H9 (cell line): Measurements from ENCODE around the gene NR1H2. TPM values are rescaled to one million over a fixed set of nuclear protein-coding genes. Genes with fewer than 3 reads are reported as not detected.

Source experiments
- DNase-seq: peaks from one replicate; pipeline ENCODE4 v3.0.0-alpha.2; 2017
- H2AFZ ChIP-seq: one replicate; pipeline ENCODE4 v1.6.1; 2013; ENCODE audit warnings: mild to moderate bottlenecking, low read length, control low read depth, moderate library complexity
- H2AK5ac ChIP-seq: 2 replicates; pipeline ENCODE4 v1.6.1; 2013; ENCODE audit warnings: low read length, control low read depth, mixed read lengths; ENCODE audit not compliant: insufficient read length
- H2BK120ac ChIP-seq: one replicate; pipeline ENCODE4 v1.6.1; 2013; ENCODE audit warnings: low read depth, mild to moderate bottlenecking, low read length, control low read depth, inconsistent platforms; ENCODE audit not compliant: poor library complexity, severe bottlenecking
- H2BK12ac ChIP-seq: 2 replicates; pipeline ENCODE4 v1.6.1; 2013; ENCODE audit warnings: low read length, control low read depth, mixed read lengths, low read depth; ENCODE audit not compliant: insufficient read length
- H2BK15ac ChIP-seq: 2 replicates; pipeline ENCODE4 v1.6.1; 2013; ENCODE audit warnings: low read depth, low read length, control low read depth
- H2BK20ac ChIP-seq: one replicate; pipeline ENCODE4 v1.6.1; 2013; ENCODE audit warnings: low read depth, mild to moderate bottlenecking, low read length, control low read depth, inconsistent platforms; ENCODE audit not compliant: poor library complexity, severe bottlenecking
- H2BK5ac ChIP-seq: 2 replicates; pipeline ENCODE4 v1.6.1; 2013; ENCODE audit warnings: low read length, control low read depth, mixed read lengths; ENCODE audit not compliant: insufficient read length
- H3K14ac ChIP-seq: 2 replicates; pipeline ENCODE4 v1.6.1; 2013; ENCODE audit warnings: low read length, control low read depth; ENCODE audit not compliant: insufficient read depth
- H3K18ac ChIP-seq: 2 replicates; pipeline ENCODE4 v1.6.1; 2013; ENCODE audit warnings: low read depth, mild to moderate bottlenecking, mixed read lengths, low read length, control low read depth; ENCODE audit not compliant: insufficient read length
- H3K23ac ChIP-seq: 2 replicates; pipeline ENCODE4 v1.6.1; 2013; ENCODE audit warnings: low read length, control low read depth, mixed read lengths, low read depth; ENCODE audit not compliant: insufficient read length
- H3K23me2 ChIP-seq: 2 replicates; pipeline ENCODE4 v1.6.1; 2013; ENCODE audit warnings: low read depth, mild to moderate bottlenecking, mixed read lengths, low read length, control low read depth; ENCODE audit not compliant: insufficient read length, poor library complexity, severe bottlenecking
- H3K27ac ChIP-seq: 2 replicates; pipeline ENCODE4 v1.5.1; 2013; ENCODE audit warnings: low read length, control low read depth, mixed read lengths, low read depth; ENCODE audit not compliant: insufficient read length
- H3K27me3 ChIP-seq: 2 replicates; pipeline ENCODE4 v1.6.1; 2013; ENCODE audit warnings: low read length, control low read depth, inconsistent platforms; ENCODE audit not compliant: insufficient read depth
- H3K4ac ChIP-seq: 2 replicates; pipeline ENCODE4 v1.6.1; 2013; ENCODE audit warnings: low read depth, mild to moderate bottlenecking, control low read depth, inconsistent platforms, low read length, moderate library complexity
- H3K4me1 ChIP-seq: 2 replicates; pipeline ENCODE4 v1.6.1; 2013; ENCODE audit warnings: low read length, control low read depth, inconsistent platforms; ENCODE audit not compliant: insufficient read depth
- H3K4me2 ChIP-seq: 2 replicates; pipeline ENCODE4 v1.6.1; 2013; ENCODE audit warnings: low read length, control low read depth, mixed read lengths; ENCODE audit not compliant: insufficient read length, insufficient read depth
- H3K56ac ChIP-seq: 2 replicates; pipeline ENCODE4 v1.6.1; 2013; ENCODE audit warnings: low read depth, mild to moderate bottlenecking, mixed read lengths, low read length, control low read depth; ENCODE audit not compliant: insufficient read length
- H3K79me1 ChIP-seq: 2 replicates; pipeline ENCODE4 v1.6.1; 2013; ENCODE audit warnings: low read depth, mild to moderate bottlenecking, moderate library complexity, low read length, control low read depth, inconsistent platforms; ENCODE audit not compliant: insufficient read depth, poor library complexity, severe bottlenecking
- H3K79me2 ChIP-seq: 2 replicates; pipeline ENCODE4 v1.6.1; 2013; ENCODE audit warnings: low read length, control low read depth, inconsistent platforms; ENCODE audit not compliant: insufficient read depth
- H3K9ac ChIP-seq: 2 replicates; pipeline ENCODE4 v1.6.1; 2013; ENCODE audit warnings: low read length, control low read depth, mixed read lengths; ENCODE audit not compliant: insufficient read length; ENCODE audit errors: extremely low read depth
- H3K9me3 ChIP-seq: one replicate; pipeline ENCODE4 v1.6.1; 2013; ENCODE audit warnings: low read depth, low read length, inconsistent platforms; ENCODE audit not compliant: control insufficient read depth
- H3T11ph ChIP-seq: one replicate; pipeline ENCODE4 v1.6.1; 2013; ENCODE audit warnings: mild to moderate bottlenecking, low read length, control low read depth, inconsistent platforms
- H4K20me1 ChIP-seq: one replicate; pipeline ENCODE4 v1.6.1; 2013; ENCODE audit not compliant: control insufficient read depth, insufficient read length, insufficient read depth
- H4K5ac ChIP-seq: 2 replicates; pipeline ENCODE4 v1.6.1; 2013; ENCODE audit warnings: low read depth, mild to moderate bottlenecking, mixed read lengths, low read length, control low read depth; ENCODE audit not compliant: insufficient read length
- H4K8ac ChIP-seq: replicated peaks from 2 replicates; pipeline ENCODE4 v1.6.1; 2013; ENCODE audit warnings: low read length, control low read depth, mixed read lengths, low read depth; ENCODE audit not compliant: insufficient read length
- H4K91ac ChIP-seq: 2 replicates; pipeline ENCODE4 v1.6.1; 2013; ENCODE audit warnings: low read depth, mild to moderate bottlenecking, moderate library complexity, mixed read lengths, low read length, control low read depth; ENCODE audit not compliant: insufficient read length
- H3K27ac Mint-ChIP-seq, 3 experiments: 2 replicates in 2 of 3; 3 replicates in 1 of 3; pipeline ENCODE4 v1.8.0; 2020 to 2021; ENCODE audit warnings: mixed read lengths in 3 of 3, mild to moderate bottlenecking in 1 of 3, moderate library complexity in 1 of 3
- H3K27me3 Mint-ChIP-seq: 2 replicates; pipeline ENCODE4 v1.8.0; 2021; ENCODE audit warnings: low read depth, mild to moderate bottlenecking, moderate library complexity, mixed read lengths
- H3K36me3 Mint-ChIP-seq, 3 experiments: 2 replicates in 2 of 3; 3 replicates in 1 of 3; pipeline ENCODE4 v1.8.0; 2020 to 2021; ENCODE audit warnings: low read depth in 3 of 3, mixed read lengths in 3 of 3; ENCODE audit not compliant: insufficient read depth in 1 of 3
- H3K4me1 Mint-ChIP-seq, 2 experiments: 2 replicates each; pipeline ENCODE4 v1.8.0; 2020; ENCODE audit warnings: mixed read lengths in 2 of 2
- H3K4me3 Mint-ChIP-seq, 2 experiments: 2 replicates in 1 of 2; 3 replicates in 1 of 2; pipeline ENCODE4 v1.8.0; 2020 to 2021; ENCODE audit warnings: mild to moderate bottlenecking in 2 of 2, mixed read lengths in 2 of 2, moderate library complexity in 1 of 2
- H3K9me3 Mint-ChIP-seq, 2 experiments: 2 replicates in 1 of 2; 3 replicates in 1 of 2; pipeline ENCODE4 v1.8.0; 2020; ENCODE audit warnings: mild to moderate bottlenecking in 2 of 2, mixed read lengths in 2 of 2, moderate library complexity in 1 of 2
- WGBS: extraction: QIAGEN DNeasy Blood & Tissue Kit; methylation state at CpG from one replicate; pipeline ENCODE4 v1.1.7; 2013; ENCODE audit warnings: missing lambda C conversion rate, low lambda C conversion rate, mixed read lengths; ENCODE audit not compliant: insufficient read length; ENCODE audit errors: extremely low coverage; 5-methylcytosine and 5-hydroxymethylcytosine counted together
- total RNA-seq: library from RNA; stranded (reverse); gene quantifications from 2 replicates; pipeline ENCODE4 v1.2.1, GENCODE V29; 2021
- TF ChIP-seq, protein P1 (sequence below): fragments of 200-600 bp; sonication (generic); conservative IDR thresholded peaks from 3 replicates; pipeline ENCODE4 v1.8.0; 2021; ENCODE audit warnings: antibody characterized with exemption, mild to moderate bottlenecking

The NR1H2 gene
- total RNA-seq, 1 experiment from 2014 or later, result 33.2 TPM

DNA sequence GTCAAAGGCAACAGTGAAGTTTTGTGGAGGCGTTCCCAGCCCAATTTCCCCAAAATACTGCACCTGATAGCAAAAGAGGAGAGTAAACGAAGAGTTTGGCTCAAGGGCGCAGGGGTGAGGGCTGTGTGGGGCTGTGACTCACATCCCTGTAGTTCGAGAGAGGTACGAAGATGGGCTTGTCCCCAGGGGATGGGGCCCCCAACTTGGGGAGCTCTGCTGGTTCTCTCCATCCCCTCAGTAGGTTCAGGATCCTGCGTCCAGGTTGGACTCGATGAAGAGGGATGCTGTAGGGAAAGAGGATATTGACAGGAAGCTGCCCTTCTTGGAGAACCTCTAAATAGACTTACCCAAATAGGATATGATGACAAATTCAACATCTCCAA, 14.2 kb upstream of the NR1H2 start:
- no CpG with 5 or more reads among the region's 7 CpGs for WGBS

More for the DNA sequence above, 14.2 kb upstream of the NR1H2 start:
- no peak overlapping the region for H3K56ac ChIP-seq
- TF ChIP-seq, protein P1, sequence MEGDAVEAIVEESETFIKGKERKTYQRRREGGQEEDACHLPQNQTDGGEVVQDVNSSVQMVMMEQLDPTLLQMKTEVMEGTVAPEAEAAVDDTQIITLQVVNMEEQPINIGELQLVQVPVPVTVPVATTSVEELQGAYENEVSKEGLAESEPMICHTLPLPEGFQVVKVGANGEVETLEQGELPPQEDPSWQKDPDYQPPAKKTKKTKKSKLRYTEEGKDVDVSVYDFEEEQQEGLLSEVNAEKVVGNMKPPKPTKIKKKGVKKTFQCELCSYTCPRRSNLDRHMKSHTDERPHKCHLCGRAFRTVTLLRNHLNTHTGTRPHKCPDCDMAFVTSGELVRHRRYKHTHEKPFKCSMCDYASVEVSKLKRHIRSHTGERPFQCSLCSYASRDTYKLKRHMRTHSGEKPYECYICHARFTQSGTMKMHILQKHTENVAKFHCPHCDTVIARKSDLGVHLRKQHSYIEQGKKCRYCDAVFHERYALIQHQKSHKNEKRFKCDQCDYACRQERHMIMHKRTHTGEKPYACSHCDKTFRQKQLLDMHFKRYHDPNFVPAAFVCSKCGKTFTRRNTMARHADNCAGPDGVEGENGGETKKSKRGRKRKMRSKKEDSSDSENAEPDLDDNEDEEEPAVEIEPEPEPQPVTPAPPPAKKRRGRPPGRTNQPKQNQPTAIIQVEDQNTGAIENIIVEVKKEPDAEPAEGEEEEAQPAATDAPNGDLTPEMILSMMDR, result no peak
- H3K27ac Mint-ChIP-seq, result no peak overlapping the region
- H3K79me1 ChIP-seq, result no peaks in the 10 kb centered on the region
- H4K8ac ChIP-seq, result no peak overlapping the region
- H3K4me1 Mint-ChIP-seq, result peaks cover 9 to 16% of the 10 kb centered on the region in 2 experiments
- H3K27ac ChIP-seq, result no peak overlapping the region
- no peak overlapping the region for H3K9ac ChIP-seq
- H3K27me3 Mint-ChIP-seq, result peaks cover 12% of the 10 kb centered on the region
- H3K79me2 ChIP-seq, result no peaks in the 10 kb centered on the region
- no peak overlapping the region for H2AFZ ChIP-seq
- H3K4me2 ChIP-seq, result no peak overlapping the region
- H3K4ac ChIP-seq, result no peak overlapping the region
- H3K9me3 Mint-ChIP-seq, result no peaks in the 10 kb centered on the region; a peak in 2 of 5 replicates
- no peak overlapping the region for H2AK5ac ChIP-seq
- no peak overlapping the region for H2BK5ac ChIP-seq
- H3K23me2 ChIP-seq, result no peaks in the 10 kb centered on the region
- no peak overlapping the region for H3K18ac ChIP-seq
- H3K27me3 ChIP-seq, result no peaks in the 10 kb centered on the region
- H2BK120ac ChIP-seq, result no peak overlapping the region
- no peak overlapping the region for H3T11ph ChIP-seq
- no peak overlapping the region for H2BK12ac ChIP-seq
- no peak overlapping the region for H3K4me3 Mint-ChIP-seq
- H3K23ac ChIP-seq, result no peak overlapping the region
- H3K9me3 ChIP-seq, result no peaks in the 10 kb centered on the region
- H4K5ac ChIP-seq, result no peak overlapping the region
- H3K14ac ChIP-seq, result no peak overlapping the region
- H3K4me1 ChIP-seq, result peaks cover 2% of the 10 kb centered on the region; the same call in 1 of the 2 replicates
- peaks cover 0 to 8% (median 6%) of the 10 kb centered on the region in 3 experiments; a peak in 4 of 7 replicates for H3K36me3 Mint-ChIP-seq
- no peak overlapping the region for H2BK15ac ChIP-seq
- DNase-seq, result no peak
- H4K20me1 ChIP-seq, result no peaks in the 10 kb centered on the region
- H4K91ac ChIP-seq, result no peak overlapping the region
- H2BK20ac ChIP-seq, result no peak overlapping the region
